Fibroblast of mammary gland (primary cell): ENCODE data around the gene FBXO17.

Experiments used
- DNase-seq: peaks from one replicate; pipeline ENCODE4 v3.0.0-alpha.2; 2010; ENCODE audit warnings: low read depth
- H3K4me3 ChIP-seq: 2 replicates; pipeline ENCODE4 v1.5.1; 2011; ENCODE audit warnings: low read depth, mild to moderate bottlenecking, low read length, moderate library complexity; ENCODE audit not compliant: control insufficient read depth
- TF ChIP-seq, protein P1 (sequence below): conservative IDR thresholded peaks from 2 replicates; pipeline ENCODE4 v1.5.1; 2011; ENCODE audit warnings: low read depth, low read length, inconsistent platforms; ENCODE audit not compliant: control insufficient read depth, insufficient read depth

FBXO17 gene

DNA sequence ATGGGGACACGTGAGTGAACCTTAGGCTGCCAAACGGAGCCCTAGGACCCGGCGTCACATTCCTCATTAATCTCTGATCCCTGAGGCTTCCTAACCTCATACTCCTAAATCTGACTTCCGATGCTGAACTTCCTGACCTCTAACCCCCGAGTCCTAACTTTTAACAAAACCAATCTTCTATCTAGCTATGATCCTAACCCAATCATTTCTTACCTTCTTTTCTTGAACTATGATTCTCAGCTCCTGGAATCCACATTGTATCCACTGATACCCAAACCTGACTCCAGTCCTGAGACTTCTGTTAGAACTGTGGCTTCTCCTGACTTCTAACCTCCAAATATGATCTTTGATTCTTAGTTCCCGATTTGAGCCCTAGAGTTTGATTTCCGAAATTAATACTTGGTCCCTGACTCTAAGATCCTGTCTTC lies 75.3 kb downstream of the FBXO17 start:
- TF ChIP-seq, protein P1, sequence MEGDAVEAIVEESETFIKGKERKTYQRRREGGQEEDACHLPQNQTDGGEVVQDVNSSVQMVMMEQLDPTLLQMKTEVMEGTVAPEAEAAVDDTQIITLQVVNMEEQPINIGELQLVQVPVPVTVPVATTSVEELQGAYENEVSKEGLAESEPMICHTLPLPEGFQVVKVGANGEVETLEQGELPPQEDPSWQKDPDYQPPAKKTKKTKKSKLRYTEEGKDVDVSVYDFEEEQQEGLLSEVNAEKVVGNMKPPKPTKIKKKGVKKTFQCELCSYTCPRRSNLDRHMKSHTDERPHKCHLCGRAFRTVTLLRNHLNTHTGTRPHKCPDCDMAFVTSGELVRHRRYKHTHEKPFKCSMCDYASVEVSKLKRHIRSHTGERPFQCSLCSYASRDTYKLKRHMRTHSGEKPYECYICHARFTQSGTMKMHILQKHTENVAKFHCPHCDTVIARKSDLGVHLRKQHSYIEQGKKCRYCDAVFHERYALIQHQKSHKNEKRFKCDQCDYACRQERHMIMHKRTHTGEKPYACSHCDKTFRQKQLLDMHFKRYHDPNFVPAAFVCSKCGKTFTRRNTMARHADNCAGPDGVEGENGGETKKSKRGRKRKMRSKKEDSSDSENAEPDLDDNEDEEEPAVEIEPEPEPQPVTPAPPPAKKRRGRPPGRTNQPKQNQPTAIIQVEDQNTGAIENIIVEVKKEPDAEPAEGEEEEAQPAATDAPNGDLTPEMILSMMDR: no peak
- DNase-seq: peak; percentile 42

DNA sequence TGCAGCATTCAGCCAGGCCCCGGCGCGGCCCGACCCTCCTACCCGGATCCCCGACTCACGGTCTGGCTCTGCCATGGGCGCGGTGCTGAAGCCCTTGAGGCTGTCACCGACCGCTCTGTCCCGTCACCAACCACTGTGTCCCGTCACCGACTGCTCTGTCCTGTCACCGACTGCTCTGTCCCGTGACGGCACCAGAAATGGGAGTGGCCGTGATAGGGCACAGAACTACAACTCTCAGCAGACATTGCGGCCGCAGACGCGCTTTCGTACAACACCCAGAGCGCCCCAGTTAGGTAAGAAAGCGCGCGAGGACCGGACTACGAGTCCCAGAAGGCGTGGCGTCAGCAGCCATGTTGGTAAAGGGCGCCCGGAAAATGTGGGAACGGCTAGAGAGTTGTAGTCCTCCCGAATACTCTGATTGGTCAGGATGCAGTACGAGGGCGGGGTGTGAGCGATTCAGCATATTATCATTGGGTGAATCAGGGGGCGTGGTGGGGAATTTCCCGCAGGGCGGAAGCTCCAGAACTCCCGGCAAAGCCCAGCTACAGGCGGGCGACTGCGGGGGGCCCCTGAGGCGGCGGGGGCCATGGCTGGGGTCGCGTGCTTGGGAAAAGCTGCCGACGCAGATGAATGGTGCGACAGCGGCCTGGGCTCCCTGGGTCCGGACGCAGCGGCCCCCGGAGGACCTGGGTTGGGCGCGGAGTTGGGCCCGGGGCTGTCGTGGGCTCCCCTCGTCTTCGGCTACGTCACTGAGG lies 75.9 kb downstream of the FBXO17 start, which contains the start of the genes NFKBIB and SIRT2:
TSS of gene NFKBIB (plus strand) at position 523 of the 755 bp plus-strand sequence. CDS start at position 587, 64 bp downstream.
TSS of gene SIRT2 (minus strand) at position 172 of the 755 bp plus-strand sequence. CDS start at position 75, 97 bp downstream.
- H3K4me3 ChIP-seq: peak within 1 kb of the TSS; percentile 90
- peak; percentile 99 for DNase-seq
- TF ChIP-seq, protein P1: no peak

More for the DNA sequence above, 75.3 kb downstream of the FBXO17 start:
- H3K4me3 ChIP-seq: peak overlapping the region; percentile 90

DNA sequence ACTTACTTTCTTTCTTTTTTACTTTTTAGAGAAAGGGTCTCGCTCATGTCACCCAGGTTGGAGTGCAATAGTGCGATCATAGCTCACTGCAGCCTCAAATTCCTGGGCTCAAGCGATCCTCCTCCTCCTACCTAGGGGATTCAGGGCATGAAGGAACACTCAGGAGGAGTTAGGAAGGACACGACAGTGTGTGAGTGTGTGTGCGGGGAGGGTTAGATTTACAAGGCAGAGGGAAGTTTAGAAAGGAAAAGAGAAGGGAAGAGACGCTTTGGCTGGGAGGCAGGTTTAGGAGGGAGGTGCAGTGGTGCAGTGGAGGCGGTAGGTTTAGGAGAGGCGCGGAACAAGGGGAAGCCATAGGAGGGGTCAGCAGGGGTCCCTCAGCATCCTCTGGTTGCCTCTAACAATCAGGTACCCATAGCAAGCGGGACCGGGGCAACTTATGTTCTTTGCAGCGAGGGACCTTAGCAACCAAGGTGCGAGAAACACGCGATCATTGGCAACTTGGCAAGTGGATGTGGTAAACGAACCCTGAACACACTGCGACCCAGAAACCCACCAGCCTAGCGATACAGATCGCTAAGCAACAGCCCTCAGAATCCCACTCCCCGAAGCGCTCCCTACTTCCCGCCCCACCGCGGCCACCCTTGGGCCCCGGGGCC lies 76.6 kb downstream of the FBXO17 start:
- peak; percentile 28 for DNase-seq
- TF ChIP-seq, protein P1: no peak
- peak overlapping the region; percentile 90 for H3K4me3 ChIP-seq

DNA sequence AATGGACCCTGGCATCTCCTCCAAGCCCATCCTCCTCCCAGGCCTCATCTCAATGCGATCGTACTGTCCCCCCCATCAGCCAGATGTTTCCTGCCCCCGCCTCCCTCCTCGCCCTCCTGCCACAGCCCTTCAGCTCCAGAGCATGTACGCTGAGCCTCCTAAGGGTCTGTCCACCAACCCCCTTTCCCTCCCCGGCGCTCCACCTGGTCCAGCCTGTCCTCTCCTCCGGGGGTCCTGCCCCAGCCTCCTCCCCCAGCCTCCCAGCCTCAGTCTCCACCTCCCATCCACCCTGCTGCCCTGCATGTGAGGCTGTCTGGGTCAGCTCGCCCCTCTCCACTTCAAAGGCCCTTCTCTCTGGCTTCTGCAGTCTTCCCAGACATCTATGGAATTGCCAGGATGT lies 80.6 kb downstream of the FBXO17 start:
- TF ChIP-seq, protein P1: no peak
- no peak for DNase-seq
- H3K4me3 ChIP-seq: no peak overlapping the region

DNA sequence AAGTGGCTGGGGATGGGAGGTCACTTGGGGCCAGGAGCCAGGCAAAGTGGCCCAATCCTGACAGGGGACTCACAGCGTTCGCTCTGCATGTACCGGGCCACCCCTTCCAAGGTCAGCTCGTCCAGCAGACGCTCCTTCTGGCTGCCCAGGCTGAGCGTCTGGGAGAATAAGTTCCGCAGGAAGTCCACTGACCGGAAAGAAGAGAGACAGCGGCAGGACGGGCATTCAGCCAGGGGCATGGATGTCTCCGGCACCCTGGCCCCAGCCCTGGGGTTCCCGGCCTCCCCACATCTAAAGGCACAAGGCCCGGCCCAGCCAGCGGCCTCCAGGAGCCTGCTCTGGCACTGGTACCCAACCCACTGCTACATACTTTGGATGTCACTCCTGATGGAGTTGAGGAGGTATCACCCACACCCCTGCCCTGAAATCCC lies 82.2 kb downstream of the FBXO17 start:
- DNase-seq: no peak
- TF ChIP-seq, protein P1: no peak
- no peak overlapping the region for H3K4me3 ChIP-seq

DNA sequence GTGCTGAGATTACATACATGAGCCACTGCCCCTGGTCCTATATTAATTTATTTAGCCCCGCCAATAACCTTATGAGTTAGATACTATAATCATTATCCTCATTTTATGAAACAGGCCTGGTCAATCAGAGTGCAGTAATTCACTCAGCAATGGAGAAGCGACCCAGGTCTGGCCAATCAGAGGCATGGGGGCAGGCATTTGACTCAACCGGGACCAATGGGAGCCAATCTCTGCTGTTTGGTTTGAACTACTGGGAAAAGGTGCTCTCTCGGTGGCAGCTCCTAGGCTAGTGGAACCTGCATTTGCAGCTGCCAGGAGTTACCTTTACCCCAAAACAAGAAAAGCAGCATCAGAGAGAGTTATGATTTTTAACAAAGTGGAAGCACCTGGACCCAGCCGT lies 82.7 kb downstream of the FBXO17 start:
- TF ChIP-seq, protein P1: no peak
- DNase-seq: no peak
- H3K4me3 ChIP-seq: no peak overlapping the region
